Mucosa of descending colon (tissue), 3 donors: ENCODE data around the gene SENP7. TPM values are rescaled to one million over a fixed set of nuclear protein-coding genes. Genes with fewer than 3 reads are reported as not detected.

ENCODE experiments used
- ATAC-seq: fragments of 200-7000 bp; cut with Tn5 transposase; one replicate; pipeline ENCODE4 v1.9.1; 2020; ENCODE audit warnings: mild to moderate bottlenecking, moderate library complexity
- DNase-seq, 3 donors: peaks; one replicate each; pipeline ENCODE4 v3.0.0-alpha.2; 2020
- H3K36me3 ChIP-seq: fragments of 200-600 bp; one replicate; pipeline ENCODE4 v1.8.0; 2021; ENCODE audit warnings: low read depth, mild to moderate bottlenecking
- H3K4me1 ChIP-seq: fragments of 200-600 bp; one replicate; pipeline ENCODE4 v1.8.0; 2021; ENCODE audit warnings: low read depth, mild to moderate bottlenecking
- H3K4me3 ChIP-seq: fragments of 200-600 bp; one replicate; pipeline ENCODE4 v1.8.0; 2021; ENCODE audit warnings: mild to moderate bottlenecking
- H3K9me3 ChIP-seq: fragments of 200-600 bp; one replicate; pipeline ENCODE4 v1.8.0; 2021; ENCODE audit warnings: mild to moderate bottlenecking
- CTCF ChIP-seq: fragments of 200-600 bp; IDR thresholded peaks from one replicate; pipeline ENCODE4 v1.8.0; 2022; ENCODE audit warnings: antibody characterized with exemption, mild to moderate bottlenecking
- intact Hi-C, 2 donors: fragments of 100-400 bp; cut with DNase I in 1 of 2; cut with micrococcal nuclease in 1 of 2; formaldehyde crosslinking; loops; one replicate each; pipeline versions ENCODE4 v1.11.0 to v1.11.1; 2022; cut with DNase I, micrococcal nuclease
- total RNA-seq, 3 donors: library from RNA; stranded (reverse); fragmentation: NEBNext Ultra II Directional in 2 of 3; extraction: Animal tissue kit (Norgen Biotek cat#: 25700) in 2 of 3; gene quantifications; one replicate each; pipeline versions ENCODE4 v1.2.1 to v1.2.4, GENCODE V29; 2021 to 2023
- donor health status: DM: no; HTN: no; CAD: no; lungs with moderate emphysema.
- donor health status: DM: no; HTN: no; CAD: no.
- donor health status: DM: no; HTN: yes; CAD: no.

Gene SENP7
- total RNA-seq, 3 donors from 2014 or later = 9.1 to 17.7 (median 12.4) TPM

GRCh38 chr3:101383156-101383575 lies 129.8 kb downstream of the SENP7 start:
- DNase-seq (peak in 1 of 3 donors; percentile 23), ATAC-seq (no peak)
- intact Hi-C loops = no loop called here
- TF ChIP-seq CTCF = no peak
- Histone ChIP-seq H3K9me3 (no peaks in the 10 kb centered on the region), H3K4me1 (peaks cover 3% of the 10 kb centered on the region), H3K4me3 (no peak overlapping the region), H3K36me3 (no peaks in the 10 kb centered on the region)

- ATAC-seq = peak; percentile 69
Measured at GRCh38 chr3:101381809-101382208, 131.2 kb downstream of the SENP7 start.

DNA sequence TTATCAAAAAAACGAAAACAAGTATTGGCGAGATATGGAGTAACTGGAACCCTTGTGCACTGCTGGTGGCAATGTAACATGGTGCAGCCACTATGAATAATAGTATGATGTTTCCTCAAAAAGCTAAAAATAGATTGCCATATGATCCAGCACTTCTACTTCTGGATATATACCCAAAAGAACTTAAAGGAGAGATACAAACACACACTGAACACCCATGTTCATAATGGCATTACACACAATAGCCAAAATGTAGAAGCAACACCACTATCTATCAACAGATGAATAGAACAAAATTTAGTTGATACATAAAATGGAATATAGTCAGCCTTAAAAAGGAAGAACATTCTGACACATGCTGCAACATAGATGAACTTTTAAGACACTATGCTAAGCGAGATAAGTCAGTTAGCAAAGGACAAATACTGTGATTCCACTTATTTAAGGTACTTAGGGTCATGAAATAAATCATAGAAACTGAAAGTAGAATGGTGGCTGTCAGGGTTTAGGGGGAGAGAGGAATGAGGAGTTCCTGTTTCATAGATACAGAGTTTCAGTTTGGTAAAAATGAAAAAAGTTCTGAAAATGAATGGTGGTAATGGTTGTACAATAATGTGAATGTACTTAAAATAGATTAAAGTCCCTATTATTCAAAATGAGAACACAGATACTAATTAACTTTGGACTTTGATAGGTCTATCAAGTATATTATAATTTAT lies 133.2 kb downstream of the SENP7 start:
- H3K4me3 ChIP-seq = no peak overlapping the region
- H3K36me3 ChIP-seq = no peaks in the 10 kb centered on the region
- peaks cover 3% of the 10 kb centered on the region for H3K4me1 ChIP-seq
- no peak for TF ChIP-seq CTCF
- DNase-seq = no peak
- no peaks in the 10 kb centered on the region for H3K9me3 ChIP-seq
- intact Hi-C loops = no loop called here
- ATAC-seq = peak; percentile 38

More at GRCh38 chr3:101381809-101382208, 131.2 kb downstream of the SENP7 start:
- intact Hi-C loops = no loop called here
- H3K9me3 ChIP-seq = no peaks in the 10 kb centered on the region
- no peak for TF ChIP-seq CTCF
- no peaks in the 10 kb centered on the region for H3K36me3 ChIP-seq
- DNase-seq = no peak
- no peak overlapping the region for H3K4me3 ChIP-seq
- peaks cover 3% of the 10 kb centered on the region for H3K4me1 ChIP-seq

DNA sequence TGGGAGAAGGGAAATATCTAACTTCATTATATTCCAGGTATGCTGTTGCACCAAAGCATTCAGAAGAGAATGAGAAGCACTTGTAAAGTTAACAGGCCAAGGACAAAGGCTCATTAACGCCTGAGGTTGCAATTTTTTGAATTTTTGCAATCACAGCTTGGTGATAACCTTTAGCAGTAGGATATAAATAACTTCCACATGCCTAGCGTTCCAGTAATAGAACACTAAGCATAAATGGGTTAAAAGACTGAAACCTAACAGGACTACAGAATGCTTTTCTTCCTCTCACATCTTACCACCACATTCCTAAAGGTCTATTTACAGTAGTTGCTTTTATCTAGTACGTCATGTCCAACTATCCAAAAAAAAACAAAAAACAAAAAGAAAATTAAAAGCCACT lies 135.2 kb downstream of the SENP7 start:
- no peaks in the 10 kb centered on the region for H3K9me3 ChIP-seq
- intact Hi-C loops = no loop called here
- no peak for ATAC-seq
- no peak for DNase-seq
- H3K4me1 ChIP-seq = peaks cover 3% of the 10 kb centered on the region
- no peak overlapping the region for H3K4me3 ChIP-seq
- no peak for TF ChIP-seq CTCF
- H3K36me3 ChIP-seq = no peaks in the 10 kb centered on the region

DNA sequence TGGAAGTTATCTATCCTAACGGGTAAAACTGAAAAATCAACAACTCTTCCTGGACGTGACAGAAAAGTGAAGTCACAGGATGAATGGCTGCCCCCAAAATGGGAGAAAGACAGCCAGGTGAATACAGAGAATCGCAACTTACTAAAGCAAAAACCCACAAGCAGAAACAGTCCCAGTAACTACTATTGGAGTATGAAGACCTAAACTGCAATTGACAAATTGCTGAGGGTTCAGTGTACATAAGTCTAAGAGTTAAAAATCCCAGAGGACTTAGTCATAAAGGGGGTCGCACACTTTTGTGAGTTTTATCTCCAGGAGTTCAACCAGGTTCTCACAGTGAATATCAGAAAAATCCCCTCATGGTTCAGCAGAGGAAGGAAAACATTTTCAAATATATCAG lies 135.8 kb downstream of the SENP7 start:
- H3K36me3 ChIP-seq = no peaks in the 10 kb centered on the region
- ATAC-seq = no peak
- H3K9me3 ChIP-seq = no peaks in the 10 kb centered on the region
- TF ChIP-seq CTCF = no peak
- no peak overlapping the region for H3K4me3 ChIP-seq
- no peak for DNase-seq
- intact Hi-C loops = no loop called here
- peaks cover 3% of the 10 kb centered on the region for H3K4me1 ChIP-seq
